Uterus (tissue), 2 donors: ENCODE data around the gene RCBTB1.

Experiments
- POLR2A ChIP-seq, 2 donors: fragments of 450-650 bp; IDR thresholded peaks; one replicate each; pipeline ENCODE4 v1.6.1; 2016; ENCODE audit warnings: antibody characterized with exemption in 2 of 2, mild to moderate bottlenecking in 1 of 2, moderate library complexity in 1 of 2
- TF ChIP-seq, protein P1 (sequence below), 4 experiments: fragments of 200-600 bp in 2 of 4; fragments of 450-650 bp in 2 of 4; sonication (generic) in 2 of 4; IDR thresholded peaks; one replicate each; pipeline ENCODE4 v1.5.1; 2016 to 2019; ENCODE audit warnings: antibody characterized with exemption in 4 of 4, mild to moderate bottlenecking in 2 of 4, moderate library complexity in 1 of 4

DNA sequence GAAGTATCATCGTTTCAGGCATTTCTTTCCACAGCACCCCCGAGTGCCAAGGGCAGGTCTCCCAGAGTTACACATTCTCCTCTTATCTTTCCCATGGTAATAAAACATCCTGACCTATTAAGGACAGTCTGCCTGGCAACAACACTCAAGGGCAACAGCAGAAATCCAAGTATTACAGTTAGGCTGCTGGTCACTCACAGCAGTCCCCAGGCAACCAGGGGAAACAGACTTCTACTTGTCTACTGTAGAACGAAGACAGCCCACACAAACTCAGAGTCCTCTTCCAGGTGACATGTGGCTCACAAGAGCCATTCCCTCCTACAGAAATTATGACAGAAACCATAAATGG, 24.3 kb downstream of the RCBTB1 start:
- TF ChIP-seq, protein P1, sequence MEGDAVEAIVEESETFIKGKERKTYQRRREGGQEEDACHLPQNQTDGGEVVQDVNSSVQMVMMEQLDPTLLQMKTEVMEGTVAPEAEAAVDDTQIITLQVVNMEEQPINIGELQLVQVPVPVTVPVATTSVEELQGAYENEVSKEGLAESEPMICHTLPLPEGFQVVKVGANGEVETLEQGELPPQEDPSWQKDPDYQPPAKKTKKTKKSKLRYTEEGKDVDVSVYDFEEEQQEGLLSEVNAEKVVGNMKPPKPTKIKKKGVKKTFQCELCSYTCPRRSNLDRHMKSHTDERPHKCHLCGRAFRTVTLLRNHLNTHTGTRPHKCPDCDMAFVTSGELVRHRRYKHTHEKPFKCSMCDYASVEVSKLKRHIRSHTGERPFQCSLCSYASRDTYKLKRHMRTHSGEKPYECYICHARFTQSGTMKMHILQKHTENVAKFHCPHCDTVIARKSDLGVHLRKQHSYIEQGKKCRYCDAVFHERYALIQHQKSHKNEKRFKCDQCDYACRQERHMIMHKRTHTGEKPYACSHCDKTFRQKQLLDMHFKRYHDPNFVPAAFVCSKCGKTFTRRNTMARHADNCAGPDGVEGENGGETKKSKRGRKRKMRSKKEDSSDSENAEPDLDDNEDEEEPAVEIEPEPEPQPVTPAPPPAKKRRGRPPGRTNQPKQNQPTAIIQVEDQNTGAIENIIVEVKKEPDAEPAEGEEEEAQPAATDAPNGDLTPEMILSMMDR (IDR thresholded peaks at IDR 0.05): no peak
- no peak for TF ChIP-seq POLR2A (IDR thresholded peaks at IDR 0.05)
